HL-60 (cell line): ENCODE results near the gene NRXN3.

Experiments used
- DNase-seq, 2 experiments: peaks; one replicate each; pipeline ENCODE4 v3.0.0-alpha.2; 2010 to 2020; ENCODE audit warnings: low read depth in 1 of 2, low spot score in 1 of 2
- H3K27ac ChIP-seq: fragments of 250-450 bp; sonication (Bioruptor Pico); replicated peaks from 2 replicates; pipeline ENCODE4 v1.5.1; 2020; ENCODE audit warnings: mild to moderate bottlenecking, moderate library complexity
- H3K27me3 ChIP-seq: fragments of 250-450 bp; sonication (Bioruptor Pico); 2 replicates; pipeline ENCODE4 v1.5.1; 2021; ENCODE audit warnings: mild to moderate bottlenecking, moderate library complexity; ENCODE audit not compliant: insufficient read depth, poor library complexity, severe bottlenecking
- H3K4me3 ChIP-seq: replicated peaks from 2 replicates; pipeline ENCODE4 v1.5.1; 2011; ENCODE audit warnings: mild to moderate bottlenecking, control low read depth, low read length; ENCODE audit not compliant: insufficient read depth
- CTCF ChIP-seq: IDR thresholded peaks from one replicate; pipeline ENCODE4 v1.5.1; 2011; ENCODE audit warnings: low read length, control low read depth, inconsistent platforms; ENCODE audit not compliant: insufficient read depth
- GABPA ChIP-seq: IDR thresholded peaks from 2 replicates; pipeline ENCODE4 v1.6.1; 2012; ENCODE audit warnings: low read depth
- POLR2AphosphoS5 ChIP-seq: IDR thresholded peaks from 2 replicates; pipeline ENCODE4 v1.6.1; 2012; ENCODE audit warnings: low read depth
- REST ChIP-seq: IDR thresholded peaks from 2 replicates; pipeline ENCODE4 v1.6.1; 2012; ENCODE audit warnings: low read depth; ENCODE audit not compliant: insufficient replicate concordance
- SPI1 ChIP-seq: IDR thresholded peaks from 2 replicates; pipeline ENCODE4 v1.6.1; 2012; ENCODE audit warnings: low read depth, mild to moderate bottlenecking, borderline replicate concordance

NRXN3 gene

GRCh38 chr14:78143489-78144145 is 26.6 kb upstream of the NRXN3 start:
- DNase-seq: no peak
- H3K27me3 ChIP-seq: no peaks in the 10 kb centered on the region
- no peak overlapping the region for H3K4me3 ChIP-seq
- no peak overlapping the region for H3K27ac ChIP-seq
- TF ChIP-seq SPI1 (no peak), POLR2AphosphoS5 (no peak), GABPA (no peak), REST (no peak), CTCF (no peak)

GRCh38 chr14:78152201-78153063 is 17.7 kb upstream of the NRXN3 start:
- DNase-seq: no peak
- H3K27ac ChIP-seq: no peak overlapping the region
- H3K4me3 ChIP-seq: no peak overlapping the region
- TF ChIP-seq CTCF (no peak), GABPA (no peak), REST (no peak), SPI1 (no peak), POLR2AphosphoS5 (no peak)
- H3K27me3 ChIP-seq: no peaks in the 10 kb centered on the region

- Histone ChIP-seq H3K27me3 (no peaks in the 10 kb centered on the region), H3K27ac (no peak overlapping the region), H3K4me3 (no peak overlapping the region)
- DNase-seq: no peak
- TF ChIP-seq CTCF: no peak
- no peak for TF ChIP-seq GABPA
- no peak for TF ChIP-seq POLR2AphosphoS5
- TF ChIP-seq SPI1: no peak
- no peak for TF ChIP-seq REST
Measured at GRCh38 chr14:78153064-78153341, 17.2 kb upstream of the NRXN3 start.
